K562 (cell line): ENCODE measurements around the gene PAM. TPM values are rescaled to one million over a fixed set of nuclear protein-coding genes. Genes with fewer than 3 reads are reported as not detected.

Experiments
- BCLAF1 ChIP-seq, 2 experiments: fragments of 450-650 bp in 1 of 2; IDR thresholded peaks; 2 replicates each; pipeline ENCODE4 v1.6.1; 2011 to 2017; ENCODE audit warnings: low read depth in 2 of 2, antibody characterized with exemption in 1 of 2, borderline replicate concordance in 1 of 2, low read length in 1 of 2, mild to moderate bottlenecking in 1 of 2, mixed read lengths in 1 of 2; ENCODE audit not compliant: control insufficient read depth in 1 of 2
- CAMTA2 ChIP-seq: fragments of 250-450 bp; sonication (Bioruptor Pico); conservative IDR thresholded peaks from 2 replicates; pipeline ENCODE4 v1.5.1; 2022
- CBX8 ChIP-seq: fragments of 200-600 bp; sonication (generic); IDR thresholded peaks from 2 replicates; pipeline ENCODE4 v1.6.1; 2012; ENCODE audit warnings: borderline replicate concordance, mixed run types, low read depth, mild to moderate bottlenecking, moderate library complexity, mixed read lengths, low read length, control low read depth, inconsistent platforms; ENCODE audit not compliant: poor library complexity, severe bottlenecking; ENCODE audit errors: extremely low read depth
- DIDO1 ChIP-seq: fragments of 450-650 bp; IDR thresholded peaks from 2 replicates; pipeline ENCODE4 v1.6.1; 2016; ENCODE audit warnings: low read depth, missing biosample characterization, missing genetic modification characterization
- ELF4 ChIP-seq: fragments of 450-650 bp; formaldehyde crosslinking; IDR thresholded peaks from 2 replicates; pipeline ENCODE4 v1.4.0; 2022; ENCODE audit warnings: missing genetic modification characterization
- FOS ChIP-seq: IDR thresholded peaks from 3 replicates; pipeline ENCODE4 v1.6.1; 2011; ENCODE audit not compliant: insufficient read length; ENCODE audit errors: extremely low read depth
- FOXM1 ChIP-seq, 2 experiments: fragments of 450-650 bp in 1 of 2; sonication (generic) in 1 of 2; formaldehyde crosslinking in 1 of 2; IDR thresholded peaks; 2 replicates each; pipeline versions ENCODE4 v1.6.1 to v1.9.0; 2017 to 2022; ENCODE audit warnings: low read depth in 2 of 2, mild to moderate bottlenecking in 2 of 2, missing genetic modification reagents in 1 of 2, moderate library complexity in 1 of 2
- GABPB1 ChIP-seq: sonication (generic); formaldehyde crosslinking; IDR thresholded peaks from 2 replicates; pipeline ENCODE4 v1.8.0; 2022; ENCODE audit warnings: mild to moderate bottlenecking, missing genetic modification reagents
- KLF10 ChIP-seq: fragments of 250-450 bp; sonication (Bioruptor Pico); IDR thresholded peaks from 2 replicates; pipeline ENCODE4 v1.6.1; 2021; ENCODE audit warnings: matching md5 sums
- L3MBTL2 ChIP-seq: fragments of 450-650 bp; IDR thresholded peaks from 2 replicates; pipeline ENCODE4 v1.6.1; 2016; ENCODE audit warnings: mild to moderate bottlenecking, moderate library complexity
- MYC ChIP-seq, 2 experiments: fragments of 250-450 bp in 1 of 2; sonication (Bioruptor Pico) in 1 of 2; IDR thresholded peaks; 2 replicates each; pipeline versions ENCODE4 v1.5.1 to v1.6.1; 2012 to 2021; ENCODE audit warnings: low read depth in 2 of 2, borderline replicate concordance in 1 of 2, improper control_type of control experiment in 1 of 2, low read length in 1 of 2, mild to moderate bottlenecking in 1 of 2, moderate library complexity in 1 of 2
- NFXL1 ChIP-seq: fragments of 450-650 bp; formaldehyde crosslinking; IDR thresholded peaks from 2 replicates; pipeline ENCODE4 v1.4.0; 2021; ENCODE audit warnings: mild to moderate bottlenecking
- PHF21A ChIP-seq: fragments of 450-650 bp; IDR thresholded peaks from 2 replicates; pipeline ENCODE4 v1.6.1; 2017; ENCODE audit warnings: low read depth, borderline replicate concordance
- RFX1 ChIP-seq: fragments of 450-650 bp; IDR thresholded peaks from 2 replicates; pipeline ENCODE4 v1.6.1; 2016; ENCODE audit warnings: mild to moderate bottlenecking, moderate library complexity
- ZC3H8 ChIP-seq: fragments of 450-650 bp; IDR thresholded peaks from 2 replicates; pipeline ENCODE4 v1.6.1; 2017
- ZNF431 ChIP-seq: sonication (generic); formaldehyde crosslinking; IDR thresholded peaks from 2 replicates; pipeline ENCODE4 v1.8.0; 2022; ENCODE audit warnings: mild to moderate bottlenecking, missing genetic modification reagents
- ZNF584 ChIP-seq: fragments of 200-800 bp; sonication (Bioruptor generic); IDR thresholded peaks from 2 replicates; pipeline ENCODE4 v1.6.1; 2016; ENCODE audit warnings: low read depth, mild to moderate bottlenecking, missing genetic modification characterization, missing compliant biosample characterization
- ZNF586 ChIP-seq: fragments of 450-650 bp; formaldehyde crosslinking; conservative IDR thresholded peaks from 2 replicates; pipeline ENCODE4 v1.4.0; 2020; ENCODE audit warnings: mild to moderate bottlenecking, moderate library complexity
- ZSCAN32 ChIP-seq: fragments of 450-650 bp; formaldehyde crosslinking; IDR thresholded peaks from 2 replicates; pipeline ENCODE4 v1.4.0; 2020; ENCODE audit warnings: mild to moderate bottlenecking, moderate library complexity
- polyA plus RNA-seq, 8 experiments: library from polyadenylated mRNA; depleted of rRNA in 4 of 8; stranded (reverse) in 5 of 8; unstranded in 3 of 8; fragments of >200 nt; fragmentation: Nextera tagmentation in 2 of 8; fragmentation: Illumina TruSeq in 1 of 8; extraction: Ambion mirVana in 2 of 8; extraction: Trizol in 1 of 8; gene quantifications; 2 replicates each; pipeline versions ENCODE4 v1.2.1 to v1.2.3, GENCODE V29; 2011 to 2014; ENCODE audit warnings: inconsistent platforms in 1 of 8, missing spikeins in 1 of 8
- total RNA-seq, 7 experiments: library from RNA; depleted of rRNA in 6 of 7; stranded (reverse); fragments of >200 nt in 6 of 7; fragmentation: Illumina TruSeq in 2 of 7; extraction: Trizol in 2 of 7; gene quantifications; 2 replicates each; pipeline versions ENCODE4 v1.2.1 to v1.2.3, GENCODE V29; 2011 to 2021; ENCODE audit warnings: low replicate concordance in 1 of 7
- TF ChIP-seq, protein P1 (sequence below), 2 experiments: IDR thresholded peaks; 2 replicates each; pipeline ENCODE4 v1.6.1; 2012; ENCODE audit warnings: improper control_type of control experiment in 2 of 2, low read depth in 2 of 2, low read length in 2 of 2, borderline replicate concordance in 1 of 2
- TF ChIP-seq, protein P2 (sequence below): fragments of 250-450 bp; sonication (Bioruptor Pico); IDR thresholded peaks from 2 replicates; pipeline ENCODE4 v1.4.0; 2020; ENCODE audit warnings: mild to moderate bottlenecking

The PAM gene
- total and polyA plus RNA-seq, 9 of the 15 experiments (the other 6 are each of a cell fraction or from before 2014, with no cell fraction given), result 0.39 to 3.1 (median 0.77) TPM

DNA sequence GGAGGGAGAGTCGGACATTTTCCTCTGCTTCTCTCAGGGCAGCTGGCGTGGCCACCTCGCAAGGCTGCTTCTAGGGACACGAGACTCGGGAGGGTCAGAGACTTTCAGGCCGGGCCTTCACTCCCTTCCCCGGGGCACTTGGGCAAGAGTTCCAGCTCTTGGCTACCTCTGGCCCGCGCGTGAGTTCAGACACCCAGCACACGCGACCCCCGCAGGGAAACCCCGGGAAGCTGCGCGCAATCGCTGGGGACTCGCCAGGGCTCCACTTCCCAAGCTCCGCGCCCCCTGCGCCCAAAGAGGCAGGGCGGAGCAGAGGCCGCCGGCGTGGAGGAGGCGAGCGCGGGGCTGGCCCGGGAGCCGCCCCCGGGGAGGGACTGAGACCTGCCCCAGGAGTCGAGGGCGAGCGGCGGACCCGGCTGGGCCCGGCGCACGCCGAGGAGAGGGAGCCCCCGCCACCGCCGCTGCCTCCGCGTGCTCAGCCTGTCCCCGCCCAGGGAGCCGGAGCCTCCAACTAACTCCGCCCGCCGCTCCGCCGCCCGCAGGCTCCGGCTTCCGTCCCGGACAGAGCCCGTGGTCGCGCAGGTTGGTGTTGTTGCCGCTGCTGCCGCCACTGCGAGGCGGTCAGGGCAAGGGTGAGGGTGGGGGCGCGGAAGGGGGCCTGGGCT is at the start of gene PAM (continued):
- TF ChIP-seq BCLAF1 (IDR thresholded peaks at IDR 0.05; ENCODE audit: borderline replicate concordance in 1 of 2, control insufficient read depth in 1 of 2, low read depth in 2 of 2, low read length in 1 of 2), result no peak
- no peak for TF ChIP-seq CBX8
- TF ChIP-seq, protein P1, sequence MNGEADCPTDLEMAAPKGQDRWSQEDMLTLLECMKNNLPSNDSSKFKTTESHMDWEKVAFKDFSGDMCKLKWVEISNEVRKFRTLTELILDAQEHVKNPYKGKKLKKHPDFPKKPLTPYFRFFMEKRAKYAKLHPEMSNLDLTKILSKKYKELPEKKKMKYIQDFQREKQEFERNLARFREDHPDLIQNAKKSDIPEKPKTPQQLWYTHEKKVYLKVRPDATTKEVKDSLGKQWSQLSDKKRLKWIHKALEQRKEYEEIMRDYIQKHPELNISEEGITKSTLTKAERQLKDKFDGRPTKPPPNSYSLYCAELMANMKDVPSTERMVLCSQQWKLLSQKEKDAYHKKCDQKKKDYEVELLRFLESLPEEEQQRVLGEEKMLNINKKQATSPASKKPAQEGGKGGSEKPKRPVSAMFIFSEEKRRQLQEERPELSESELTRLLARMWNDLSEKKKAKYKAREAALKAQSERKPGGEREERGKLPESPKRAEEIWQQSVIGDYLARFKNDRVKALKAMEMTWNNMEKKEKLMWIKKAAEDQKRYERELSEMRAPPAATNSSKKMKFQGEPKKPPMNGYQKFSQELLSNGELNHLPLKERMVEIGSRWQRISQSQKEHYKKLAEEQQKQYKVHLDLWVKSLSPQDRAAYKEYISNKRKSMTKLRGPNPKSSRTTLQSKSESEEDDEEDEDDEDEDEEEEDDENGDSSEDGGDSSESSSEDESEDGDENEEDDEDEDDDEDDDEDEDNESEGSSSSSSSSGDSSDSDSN (IDR thresholded peaks at IDR 0.05; ENCODE audit: borderline replicate concordance in 1 of 2, low read depth in 2 of 2, low read length in 2 of 2), result peak; percentile 23 to 73; a peak in 1 of 4 replicates
- no peak for TF ChIP-seq CAMTA2 (CRISPR knock-in tag)
- TF ChIP-seq ZC3H8, result no peak
- TF ChIP-seq KLF10 (CRISPR knock-in tag), result no peak
- TF ChIP-seq ELF4, result no peak
- TF ChIP-seq NFXL1, result no peak
- TF ChIP-seq, protein P2, sequence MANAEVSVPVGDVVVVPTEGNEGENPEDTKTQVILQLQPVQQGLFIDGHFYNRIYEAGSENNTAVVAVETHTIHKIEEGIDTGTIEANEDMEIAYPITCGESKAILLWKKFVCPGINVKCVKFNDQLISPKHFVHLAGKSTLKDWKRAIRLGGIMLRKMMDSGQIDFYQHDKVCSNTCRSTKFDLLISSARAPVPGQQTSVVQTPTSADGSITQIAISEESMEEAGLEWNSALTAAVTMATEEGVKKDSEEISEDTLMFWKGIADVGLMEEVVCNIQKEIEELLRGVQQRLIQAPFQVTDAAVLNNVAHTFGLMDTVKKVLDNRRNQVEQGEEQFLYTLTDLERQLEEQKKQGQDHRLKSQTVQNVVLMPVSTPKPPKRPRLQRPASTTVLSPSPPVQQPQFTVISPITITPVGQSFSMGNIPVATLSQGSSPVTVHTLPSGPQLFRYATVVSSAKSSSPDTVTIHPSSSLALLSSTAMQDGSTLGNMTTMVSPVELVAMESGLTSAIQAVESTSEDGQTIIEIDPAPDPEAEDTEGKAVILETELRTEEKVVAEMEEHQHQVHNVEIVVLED (CRISPR knock-in tag), result no peak
- peak; percentile 54; the same call in 1 of the 2 replicates for TF ChIP-seq ZNF431 (CRISPR knock-in tag)
- peak; percentile 77 for TF ChIP-seq L3MBTL2
- no peak for TF ChIP-seq ZNF586 (CRISPR knock-in tag)
- no peak for TF ChIP-seq ZNF584 (CRISPR knock-in tag)
- TF ChIP-seq FOS, result no peak
- TF ChIP-seq MYC (IDR thresholded peaks at IDR 0.05; ENCODE audit: low read depth, low read length), result no peak
- TF ChIP-seq MYC (CRISPR knock-in tag; IDR thresholded peaks at IDR 0.05; ENCODE audit: borderline replicate concordance, low read depth), result no peak
- no peak for TF ChIP-seq RFX1
- TF ChIP-seq FOXM1 (IDR thresholded peaks at IDR 0.05; ENCODE audit: low read depth), result no peak
- TF ChIP-seq FOXM1 (CRISPR knock-in tag; IDR thresholded peaks at IDR 0.05; ENCODE audit: low read depth), result peak; percentile 73; the same call in 1 of the 2 replicates
- TF ChIP-seq ZSCAN32, result no peak
- TF ChIP-seq DIDO1 (tag), result no peak
- TF ChIP-seq PHF21A, result no peak
- no peak for TF ChIP-seq GABPB1 (CRISPR knock-in tag)
